Natural killer cell treated with Interleukin-12 subunit alpha and Interleukin-12 subunit beta and Interleukin-15 and Interleukin-18, amount 100 ng/mL, for 72 hours (primary cell): ENCODE measurements around the gene PRND. TPM values are rescaled to one million over a fixed set of nuclear protein-coding genes. Genes with fewer than 3 reads are reported as not detected.
"Not testable (repeated sequence)": the region's sequence is repeated elsewhere in the genome, so short reads cannot be mapped to it uniquely, and the experiment has no call there.

Experiments
- ATAC-seq, 2 donors: fragments of 150-1000 bp; cut with Tn5 transposase in 1 of 2; sonication (Bioruptor Pico), chemical (Tn5 transposase) in 1 of 2; 2 replicates each; pipeline ENCODE4 v1.10.0; 2021
- DNase-seq: peaks from one replicate; pipeline ENCODE4 v3.0.0; 2022; ENCODE audit warnings: low spot score
- H3K27ac Mint-ChIP-seq, 2 donors: 1 replicate in 1 of 2; 2 replicates in 1 of 2; pipeline ENCODE4 v1.8.0; 2022; ENCODE audit warnings: mixed read lengths in 2 of 2, mild to moderate bottlenecking in 1 of 2, moderate library complexity in 1 of 2
- H3K27me3 Mint-ChIP-seq, 2 donors: 1 replicate in 1 of 2; 2 replicates in 1 of 2; pipeline ENCODE4 v1.8.0; 2022; ENCODE audit warnings: mixed read lengths in 2 of 2
- H3K36me3 Mint-ChIP-seq: one replicate; pipeline ENCODE4 v1.8.0; 2022; ENCODE audit warnings: mixed read lengths
- H3K4me1 Mint-ChIP-seq, 2 donors: 1 replicate in 1 of 2; 2 replicates in 1 of 2; pipeline ENCODE4 v1.8.0; 2022; ENCODE audit warnings: low read depth in 2 of 2, mixed read lengths in 2 of 2, mild to moderate bottlenecking in 1 of 2
- H3K4me3 Mint-ChIP-seq: one replicate; pipeline ENCODE4 v1.8.0; 2022; ENCODE audit warnings: mixed read lengths
- H3K9me3 Mint-ChIP-seq: 2 replicates; pipeline ENCODE4 v1.8.0; 2022; ENCODE audit warnings: mixed read lengths
- total RNA-seq, 2 donors: library from RNA; stranded (reverse); gene quantifications; one replicate each; pipeline ENCODE4 v1.2.3, GENCODE V29; 2022

The PRND gene
- total RNA-seq, 2 donors from 2014 or later: not detected

DNA sequence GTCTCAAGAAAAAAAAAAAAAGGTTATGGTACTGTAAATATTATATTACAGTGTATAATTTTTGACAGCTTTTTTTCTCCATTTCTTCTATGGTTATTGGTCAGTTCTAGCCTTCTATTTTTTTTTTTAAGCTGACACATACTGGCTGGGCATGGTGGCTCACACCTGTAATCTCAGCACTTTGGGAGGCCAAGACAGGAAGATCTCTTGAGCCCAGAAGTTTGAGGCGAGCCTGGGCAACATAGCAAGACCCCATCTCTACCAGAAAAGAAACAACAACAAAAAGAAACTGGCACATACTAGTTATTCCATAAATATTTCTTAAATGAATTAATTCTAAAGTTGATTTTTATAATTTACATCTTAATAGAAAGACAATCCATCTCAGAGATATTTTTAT, 27.6 kb upstream of the PRND start:
- Mint-ChIP-seq H3K9me3 (no peaks in the 10 kb centered on the region), H3K4me3 (no peak overlapping the region), H3K27me3 (no peaks in the 10 kb centered on the region), H3K27ac (no peak overlapping the region), H3K4me1 (peaks cover 57 to 68% of the 10 kb centered on the region in 2 donors), H3K36me3 (peaks cover 37% of the 10 kb centered on the region)
- ATAC-seq: no peak
- DNase-seq: no peak

DNA sequence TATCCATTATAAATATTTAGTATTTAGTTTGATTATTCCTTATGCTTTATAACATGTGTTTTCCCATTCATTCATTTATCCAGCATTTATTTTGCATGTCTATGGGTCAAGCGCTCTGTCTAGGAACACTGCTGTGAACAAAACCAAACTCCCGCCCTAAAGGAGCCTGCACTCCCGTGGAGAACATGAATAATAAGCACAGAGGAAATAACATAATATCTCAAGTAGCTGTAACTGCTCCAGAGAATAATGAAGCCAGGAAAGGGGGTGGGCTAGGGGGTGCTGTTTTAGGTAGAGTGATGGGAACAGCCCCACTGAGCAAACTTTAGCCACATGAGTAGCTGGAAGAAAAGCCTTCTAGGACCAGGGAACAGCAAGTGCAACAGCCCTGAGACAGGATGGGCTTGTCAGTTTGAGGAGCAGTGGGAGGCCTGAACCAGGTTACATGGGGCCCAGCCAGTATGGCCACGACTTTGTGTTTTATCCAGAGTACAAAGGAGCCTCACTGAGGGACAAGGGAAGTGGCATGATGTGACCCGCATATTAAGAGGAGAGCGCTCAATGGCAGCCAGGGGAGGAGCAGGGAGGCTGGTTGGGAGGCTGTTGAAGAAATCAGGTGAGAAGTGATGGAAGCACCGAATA, 24.4 kb upstream of the PRND start:
- peak overlapping the region in 1 of 2 donors; percentile 20 for H3K27ac Mint-ChIP-seq
- DNase-seq (no peak), ATAC-seq (no peak)
- H3K4me1 Mint-ChIP-seq: peaks cover 37 to 44% of the 10 kb centered on the region in 2 donors
- H3K4me3 Mint-ChIP-seq: peak overlapping the region; percentile 8
- H3K36me3 Mint-ChIP-seq: peaks cover 38% of the 10 kb centered on the region
- H3K27me3 Mint-ChIP-seq: no peaks in the 10 kb centered on the region
- H3K9me3 Mint-ChIP-seq: no peaks in the 10 kb centered on the region

DNA sequence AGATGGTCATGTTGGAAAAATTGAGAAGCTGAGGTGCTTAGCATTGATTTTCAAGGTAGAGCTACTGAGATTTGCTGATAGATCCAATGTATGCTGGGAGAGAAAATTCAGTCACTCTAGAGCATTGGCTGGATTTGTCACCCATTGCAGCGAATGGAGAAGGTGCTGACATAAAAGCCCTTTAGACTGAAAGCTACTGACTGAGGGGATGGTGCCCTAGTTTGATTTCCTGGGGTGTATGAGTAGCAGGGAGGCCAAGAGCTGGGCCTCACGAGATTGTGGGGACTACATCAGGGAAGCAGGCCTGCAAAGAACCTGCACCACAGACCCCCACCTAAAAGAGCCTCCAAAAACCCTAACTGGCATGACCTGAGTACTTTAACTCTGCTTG, 23.9 kb upstream of the PRND start:
- Mint-ChIP-seq H3K27ac (no peak overlapping the region), H3K4me3 (no peak overlapping the region), H3K9me3 (no peaks in the 10 kb centered on the region), H3K4me1 (peaks cover 35 to 42% of the 10 kb centered on the region in 2 donors), H3K27me3 (no peaks in the 10 kb centered on the region), H3K36me3 (peaks cover 37% of the 10 kb centered on the region)
- no peak for ATAC-seq
- DNase-seq: no peak

DNA sequence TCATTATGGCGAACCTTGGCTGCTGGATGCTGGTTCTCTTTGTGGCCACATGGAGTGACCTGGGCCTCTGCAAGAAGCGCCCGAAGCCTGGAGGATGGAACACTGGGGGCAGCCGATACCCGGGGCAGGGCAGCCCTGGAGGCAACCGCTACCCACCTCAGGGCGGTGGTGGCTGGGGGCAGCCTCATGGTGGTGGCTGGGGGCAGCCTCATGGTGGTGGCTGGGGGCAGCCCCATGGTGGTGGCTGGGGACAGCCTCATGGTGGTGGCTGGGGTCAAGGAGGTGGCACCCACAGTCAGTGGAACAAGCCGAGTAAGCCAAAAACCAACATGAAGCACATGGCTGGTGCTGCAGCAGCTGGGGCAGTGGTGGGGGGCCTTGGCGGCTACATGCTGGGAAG, 22.5 kb upstream of the PRND start:
- ATAC-seq: peak in 1 of 2 donors; percentile 38
- Mint-ChIP-seq H3K4me3 (no peak overlapping the region), H3K27ac (no peak overlapping the region), H3K9me3 (no peaks in the 10 kb centered on the region), H3K36me3 (peaks cover 30% of the 10 kb centered on the region), H3K4me1 (peaks cover 26 to 34% of the 10 kb centered on the region in 2 donors), H3K27me3 (no peaks in the 10 kb centered on the region)
- DNase-seq: no peak

DNA sequence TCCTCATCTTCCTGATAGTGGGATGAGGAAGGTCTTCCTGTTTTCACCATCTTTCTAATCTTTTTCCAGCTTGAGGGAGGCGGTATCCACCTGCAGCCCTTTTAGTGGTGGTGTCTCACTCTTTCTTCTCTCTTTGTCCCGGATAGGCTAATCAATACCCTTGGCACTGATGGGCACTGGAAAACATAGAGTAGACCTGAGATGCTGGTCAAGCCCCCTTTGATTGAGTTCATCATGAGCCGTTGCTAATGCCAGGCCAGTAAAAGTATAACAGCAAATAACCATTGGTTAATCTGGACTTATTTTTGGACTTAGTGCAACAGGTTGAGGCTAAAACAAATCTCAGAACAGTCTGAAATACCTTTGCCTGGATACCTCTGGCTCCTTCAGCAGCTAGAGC, 21.8 kb upstream of the PRND start:
- Mint-ChIP-seq H3K4me3 (no peak overlapping the region), H3K36me3 (peaks cover 29% of the 10 kb centered on the region), H3K9me3 (no peaks in the 10 kb centered on the region), H3K27me3 (no peaks in the 10 kb centered on the region), H3K4me1 (peaks cover 26 to 29% of the 10 kb centered on the region in 2 donors), H3K27ac (no peak overlapping the region)
- ATAC-seq: no peak
- no peak for DNase-seq

DNA sequence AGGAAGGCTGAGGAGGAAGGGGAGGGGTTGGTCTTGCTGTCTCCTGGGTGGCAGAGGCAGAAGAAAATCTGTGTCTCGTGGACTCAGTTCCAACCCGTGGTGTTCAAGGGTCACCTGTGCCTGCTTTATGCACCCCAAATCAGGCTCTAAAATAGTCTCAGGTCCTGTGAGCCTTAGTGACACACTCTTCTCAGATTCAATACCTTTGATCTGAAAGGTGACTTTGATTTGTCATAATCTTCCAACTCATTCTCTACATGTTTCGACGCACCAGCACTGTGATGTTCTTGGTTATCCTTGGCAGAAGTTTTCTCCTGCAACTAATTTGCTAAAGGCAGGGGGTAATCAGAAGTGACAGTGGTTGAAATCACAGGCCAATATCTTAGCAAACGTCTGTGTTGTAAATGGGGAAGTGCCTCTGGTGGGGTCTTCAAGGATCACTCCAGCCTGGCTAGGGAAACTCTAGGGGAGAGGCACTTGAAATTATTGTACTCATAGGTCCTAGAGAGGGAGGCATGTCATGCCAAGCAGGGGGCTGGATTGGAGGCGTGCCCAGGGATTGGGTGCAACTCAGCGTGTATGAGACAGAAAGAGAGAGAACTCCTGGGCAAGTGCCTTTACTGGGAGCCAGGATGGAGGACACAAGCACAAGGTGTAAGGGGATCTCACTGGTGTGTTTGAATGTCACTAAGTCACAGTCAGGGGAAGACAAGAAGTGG, 19.0 kb upstream of the PRND start:
- Mint-ChIP-seq H3K27me3 (no peaks in the 10 kb centered on the region), H3K4me1 (peaks cover 3% of the 10 kb centered on the region in 2 donors), H3K27ac (no peak overlapping the region), H3K9me3 (no peaks in the 10 kb centered on the region), H3K4me3 (no peak overlapping the region), H3K36me3 (peaks cover 12% of the 10 kb centered on the region)
- ATAC-seq: no peak
- no peak for DNase-seq

DNA sequence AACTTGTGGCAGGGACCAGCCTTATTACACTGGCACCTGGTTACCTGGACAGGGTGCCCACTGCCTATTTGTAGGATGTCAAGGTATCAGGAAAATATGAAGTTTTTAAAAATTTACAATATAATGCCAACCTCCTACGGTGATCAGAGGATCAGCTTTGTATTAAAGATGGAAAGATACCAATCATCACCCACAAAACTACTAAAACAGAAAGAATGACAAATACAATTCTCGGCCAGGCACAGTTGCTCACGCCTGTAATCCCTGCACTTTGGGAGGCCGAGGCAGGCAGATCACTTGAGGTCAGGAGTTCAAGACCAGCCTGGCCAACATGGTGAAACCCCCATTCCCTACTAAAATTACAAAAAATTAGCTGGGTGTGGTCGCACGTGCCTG, 18.4 kb upstream of the PRND start:
- no peak for ATAC-seq
- H3K4me1 Mint-ChIP-seq: no peaks in the 10 kb centered on the region
- DNase-seq: no peak
- H3K4me3 Mint-ChIP-seq: no peak overlapping the region
- peaks cover 12% of the 10 kb centered on the region for H3K36me3 Mint-ChIP-seq
- no peaks in the 10 kb centered on the region for H3K27me3 Mint-ChIP-seq
- H3K27ac Mint-ChIP-seq: no peak overlapping the region
- H3K9me3 Mint-ChIP-seq: no peaks in the 10 kb centered on the region

DNA sequence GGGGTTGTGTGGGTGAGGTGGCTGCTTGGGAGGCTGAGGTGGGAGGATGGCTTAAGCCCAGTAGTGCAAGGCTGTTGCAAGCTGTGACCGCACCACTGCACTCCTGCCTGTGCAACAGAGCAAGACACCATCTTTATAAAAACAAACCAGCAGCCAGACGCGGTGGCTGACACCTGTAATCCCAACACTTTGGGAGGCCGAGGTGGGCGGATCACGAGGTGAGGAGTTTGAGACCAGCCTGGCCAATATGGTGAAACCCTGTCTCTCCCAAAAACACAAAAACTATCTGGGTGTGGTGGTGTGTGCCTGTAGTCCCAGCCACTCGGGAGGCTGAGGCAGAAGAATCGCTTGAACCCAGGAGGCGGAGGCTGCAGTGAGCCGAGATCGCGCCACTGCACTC, 14.8 kb upstream of the PRND start:
- DNase-seq, H3K27me3 Mint-ChIP-seq, ATAC-seq, H3K9me3 Mint-ChIP-seq, H3K27ac Mint-ChIP-seq, H3K4me1 Mint-ChIP-seq, H3K36me3 Mint-ChIP-seq, H3K4me3 Mint-ChIP-seq: not testable (repeated sequence)

DNA sequence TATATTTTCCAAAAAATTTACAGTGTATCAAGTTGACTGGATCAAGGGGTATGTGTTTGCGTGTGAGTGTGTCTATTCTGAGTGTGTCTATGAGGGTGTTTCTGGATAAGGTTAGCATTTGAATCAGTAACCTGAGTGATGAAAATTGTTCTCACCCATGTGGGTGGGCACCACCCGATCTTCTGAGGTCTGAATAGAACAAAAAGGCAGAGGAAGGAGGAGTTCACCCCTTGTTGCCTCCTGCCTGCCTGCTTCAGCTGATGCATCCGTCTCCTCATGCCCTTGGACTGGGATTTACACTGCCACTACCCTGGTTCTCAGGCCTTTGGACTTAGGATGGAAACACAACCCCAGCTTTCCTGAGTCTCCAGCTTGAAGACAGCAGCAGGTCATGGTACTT, 13.7 kb upstream of the PRND start:
- ATAC-seq: no peak
- H3K9me3 Mint-ChIP-seq: no peaks in the 10 kb centered on the region
- H3K4me1 Mint-ChIP-seq: peaks cover 0 to 6% of the 10 kb centered on the region in 2 donors
- no peak overlapping the region for H3K27ac Mint-ChIP-seq
- no peaks in the 10 kb centered on the region for H3K27me3 Mint-ChIP-seq
- no peaks in the 10 kb centered on the region for H3K36me3 Mint-ChIP-seq
- no peak for DNase-seq
- no peak overlapping the region for H3K4me3 Mint-ChIP-seq

DNA sequence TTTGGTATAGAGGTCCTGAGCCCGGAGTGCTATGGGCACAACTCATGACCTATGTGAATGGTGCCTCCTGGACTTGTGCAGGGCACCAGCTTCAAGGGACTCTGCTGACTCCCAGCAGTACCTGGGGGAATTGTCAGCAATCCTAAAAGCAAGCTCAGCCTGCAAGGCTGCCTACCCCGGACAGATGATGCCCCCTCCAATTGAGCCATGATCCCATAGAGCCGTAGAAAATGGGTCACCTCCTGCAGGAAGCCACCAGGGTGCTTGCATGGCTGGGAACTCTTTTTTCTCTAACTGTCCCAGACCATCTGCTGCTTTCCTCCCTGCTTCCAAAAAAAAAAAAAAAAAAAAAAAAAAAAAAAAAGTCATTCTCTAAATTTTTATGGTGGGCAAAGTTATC, 12.9 kb upstream of the PRND start:
- ATAC-seq: no peak
- Mint-ChIP-seq H3K9me3 (no peaks in the 10 kb centered on the region), H3K4me3 (no peak overlapping the region), H3K27me3 (no peaks in the 10 kb centered on the region), H3K36me3 (no peaks in the 10 kb centered on the region), H3K27ac (no peak overlapping the region), H3K4me1 (peaks cover 0 to 6% of the 10 kb centered on the region in 2 donors)
- no peak for DNase-seq

DNA sequence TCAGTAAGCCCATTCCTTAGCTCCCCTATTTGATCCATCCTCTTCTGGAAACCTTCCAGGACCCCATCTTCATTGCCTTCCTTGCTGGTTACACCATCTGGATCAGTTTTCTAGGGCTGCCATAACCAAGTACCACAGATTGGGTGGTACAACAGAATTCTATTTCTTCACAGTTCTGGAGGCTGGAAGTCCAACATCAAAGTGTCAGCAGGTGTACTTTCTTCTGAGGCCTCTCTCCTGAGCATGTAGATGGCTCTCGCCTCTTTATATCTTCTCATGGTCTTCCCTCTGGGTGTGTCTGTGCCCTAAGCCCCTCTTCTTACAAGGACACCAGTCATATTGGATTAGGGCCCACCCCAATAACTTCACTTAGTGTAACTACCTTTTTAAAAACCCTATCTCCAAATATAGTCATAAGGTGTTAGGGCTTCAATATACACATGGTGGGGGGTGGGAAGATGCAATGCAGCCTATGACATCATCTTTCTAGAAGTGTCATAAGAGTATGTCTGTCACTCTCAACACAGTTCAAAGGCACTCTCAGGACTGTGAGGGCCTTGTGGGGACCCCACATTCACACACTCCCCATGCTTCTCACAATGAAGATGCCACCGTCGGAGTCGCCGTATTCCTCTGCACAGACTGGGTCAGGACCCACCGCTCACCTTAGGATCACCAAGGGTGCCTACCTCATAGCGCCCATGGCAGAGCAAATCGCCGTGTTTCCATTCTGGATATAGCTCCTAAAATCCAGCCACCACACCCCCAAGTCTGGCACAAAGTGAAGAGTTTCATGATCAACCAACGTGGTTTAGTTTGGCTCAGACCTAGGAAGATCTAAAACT, 12.2 kb upstream of the PRND start:
- no peaks in the 10 kb centered on the region for H3K27me3 Mint-ChIP-seq
- no peaks in the 10 kb centered on the region for H3K9me3 Mint-ChIP-seq
- H3K4me3 Mint-ChIP-seq: no peak overlapping the region
- H3K36me3 Mint-ChIP-seq: no peaks in the 10 kb centered on the region
- H3K4me1 Mint-ChIP-seq: peaks cover 0 to 6% of the 10 kb centered on the region in 2 donors
- no peak for DNase-seq
- ATAC-seq: no peak
- H3K27ac Mint-ChIP-seq: no peak overlapping the region

DNA sequence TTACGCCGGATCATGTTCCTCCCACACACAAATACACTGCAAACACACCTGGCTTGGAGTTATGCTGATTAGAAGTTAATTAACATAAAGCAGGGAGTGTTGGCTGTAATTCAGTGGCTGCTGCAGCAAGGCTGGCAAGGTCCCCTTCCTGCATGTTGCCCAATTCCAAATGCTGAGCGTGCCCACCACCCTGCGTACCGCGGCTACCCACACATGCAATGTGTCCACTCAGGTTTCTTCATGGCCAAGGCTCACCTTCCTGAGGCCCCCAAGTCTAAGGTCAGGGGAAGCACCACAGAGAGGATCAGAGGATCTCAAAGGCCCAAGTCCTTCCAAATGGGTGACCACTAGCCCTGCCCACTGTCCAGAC, 11.6 kb upstream of the PRND start:
- no peak overlapping the region for H3K4me3 Mint-ChIP-seq
- H3K27me3 Mint-ChIP-seq: no peaks in the 10 kb centered on the region
- H3K4me1 Mint-ChIP-seq: peaks cover 0 to 6% of the 10 kb centered on the region in 2 donors
- DNase-seq (no peak), ATAC-seq (no peak)
- H3K9me3 Mint-ChIP-seq: no peaks in the 10 kb centered on the region
- no peak overlapping the region for H3K27ac Mint-ChIP-seq
- H3K36me3 Mint-ChIP-seq: no peaks in the 10 kb centered on the region

DNA sequence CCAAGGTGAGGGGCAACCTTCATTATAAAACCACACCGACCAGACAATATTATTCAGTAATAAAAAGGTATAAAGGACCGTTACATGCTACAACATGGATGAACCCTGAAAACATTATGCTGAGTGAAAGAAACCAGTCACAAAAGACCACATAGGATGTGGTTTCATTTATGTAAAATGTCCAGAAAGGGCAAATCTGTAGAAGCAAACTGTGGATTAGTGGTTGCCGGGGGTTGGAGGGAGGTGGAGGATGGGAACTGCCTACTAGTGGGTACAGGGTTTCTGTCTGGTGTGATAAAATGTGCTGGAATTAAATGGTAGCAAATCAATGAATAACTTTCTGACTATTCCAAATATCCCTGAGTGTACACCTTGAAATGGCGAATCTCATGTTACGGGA, 10.2 kb upstream of the PRND start:
- Mint-ChIP-seq H3K27ac (no peak overlapping the region), H3K4me1 (peaks cover 0 to 6% of the 10 kb centered on the region in 2 donors), H3K9me3 (no peaks in the 10 kb centered on the region), H3K36me3 (no peaks in the 10 kb centered on the region), H3K27me3 (no peaks in the 10 kb centered on the region), H3K4me3 (no peak overlapping the region)
- DNase-seq (no peak), ATAC-seq (peak in 1 of 2 donors; percentile 59)

DNA sequence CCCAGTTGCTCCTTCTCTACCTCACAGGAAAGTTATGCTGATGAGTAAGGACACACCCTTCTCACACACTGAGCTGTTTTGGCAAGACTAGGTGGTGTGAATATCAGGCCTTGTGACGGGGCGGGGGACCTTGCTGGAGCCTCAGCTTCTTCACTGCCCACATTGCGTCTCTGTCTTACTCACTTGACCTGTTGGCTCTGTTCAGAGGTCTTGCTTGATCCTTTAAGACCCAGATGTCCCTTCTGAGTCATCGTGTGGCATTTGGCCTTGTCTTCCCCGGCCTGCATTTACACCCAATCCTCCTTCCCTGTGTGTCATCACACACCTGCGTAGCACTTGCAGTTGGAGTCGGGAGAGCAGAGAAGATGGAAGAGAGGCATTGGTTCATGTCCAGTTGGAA, 8.3 kb upstream of the PRND start:
- Mint-ChIP-seq H3K27ac (no peak overlapping the region), H3K36me3 (no peaks in the 10 kb centered on the region), H3K27me3 (peaks cover 0 to 3% of the 10 kb centered on the region in 2 donors), H3K4me1 (peaks cover 0 to 6% of the 10 kb centered on the region in 2 donors), H3K9me3 (no peaks in the 10 kb centered on the region), H3K4me3 (no peak overlapping the region)
- ATAC-seq (no peak), DNase-seq (no peak)
